HepG2 (cell line): ENCODE data around the gene PPP1R1B. TPM values are rescaled to one million over a fixed set of nuclear protein-coding genes. Genes with fewer than 3 reads are reported as not detected.

Source experiments
- CBFB ChIP-seq: sonication (generic); formaldehyde crosslinking; IDR thresholded peaks from 2 replicates; pipeline ENCODE4 v1.4.0; 2020; ENCODE audit warnings: missing genetic modification reagents
- CREB1 ChIP-seq, 2 experiments: fragments of 450-650 bp in 1 of 2; IDR thresholded peaks; 2 replicates each; pipeline ENCODE4 v1.6.1; 2016 to 2017; ENCODE audit warnings: control low read depth in 1 of 2, mild to moderate bottlenecking in 1 of 2, missing compliant biosample characterization in 1 of 2, missing genetic modification characterization in 1 of 2
- DR1 ChIP-seq: sonication (generic); formaldehyde crosslinking; IDR thresholded peaks from 2 replicates; pipeline ENCODE4 v1.8.0; 2021; ENCODE audit warnings: mild to moderate bottlenecking, missing genetic modification reagents, inconsistent platforms
- HCFC1 ChIP-seq: fragments of 150-350 bp; IDR thresholded peaks from 2 replicates; pipeline ENCODE4 v1.6.1; 2014; ENCODE audit warnings: low read depth, low read length
- IKZF4 ChIP-seq: sonication (generic); formaldehyde crosslinking; IDR thresholded peaks from 2 replicates; pipeline ENCODE4 v1.5.1; 2020; ENCODE audit warnings: borderline replicate concordance, mild to moderate bottlenecking, low read depth, missing genetic modification reagents; ENCODE audit errors: not compliant biosample characterization
- KDM4B ChIP-seq: sonication (generic); formaldehyde crosslinking; IDR thresholded peaks from 2 replicates; pipeline ENCODE4 v1.4.0; 2020; ENCODE audit warnings: missing genetic modification reagents
- MAX ChIP-seq: IDR thresholded peaks from 2 replicates; pipeline ENCODE4 v1.6.1; 2012; ENCODE audit warnings: inconsistent platforms
- MYPOP ChIP-seq: sonication (generic); formaldehyde crosslinking; IDR thresholded peaks from 2 replicates; pipeline ENCODE4 v1.8.1; 2023; ENCODE audit warnings: mild to moderate bottlenecking, moderate library complexity, missing genetic modification reagents
- NONO ChIP-seq, 2 experiments: fragments of 450-650 bp in 1 of 2; sonication (generic) in 1 of 2; formaldehyde crosslinking in 1 of 2; IDR thresholded peaks in 1 of 2; conservative IDR thresholded peaks in 1 of 2; 2 replicates each; pipeline versions ENCODE4 v1.6.1 to v1.8.0; 2017 to 2022; ENCODE audit warnings: mild to moderate bottlenecking in 1 of 2, missing genetic modification reagents in 1 of 2, moderate library complexity in 1 of 2
- PLRG1 ChIP-seq: fragments of 450-650 bp; conservative IDR thresholded peaks from 2 replicates; pipeline ENCODE4 v1.6.1; 2016
- RFXANK ChIP-seq: IDR thresholded peaks from 2 replicates; pipeline ENCODE4 v1.6.1; 2016
- SNAI1 ChIP-seq: sonication (generic); formaldehyde crosslinking; IDR thresholded peaks from 2 replicates; pipeline ENCODE4 v1.5.0; 2020; ENCODE audit warnings: mild to moderate bottlenecking, missing genetic modification reagents, borderline replicate concordance
- WIZ ChIP-seq: sonication (generic); formaldehyde crosslinking; IDR thresholded peaks from 2 replicates; pipeline ENCODE4 v1.5.1; 2020; ENCODE audit warnings: mild to moderate bottlenecking, missing genetic modification reagents
- ZBTB21 ChIP-seq: sonication (generic); formaldehyde crosslinking; IDR thresholded peaks from 2 replicates; pipeline ENCODE4 v1.4.0; 2020; ENCODE audit warnings: missing genetic modification reagents
- ZFP1 ChIP-seq: IDR thresholded peaks from 2 replicates; pipeline ENCODE4 v1.6.1; 2016
- ZIK1 ChIP-seq: sonication (generic); formaldehyde crosslinking; IDR thresholded peaks from 2 replicates; pipeline ENCODE4 v1.5.0; 2020; ENCODE audit warnings: mild to moderate bottlenecking, low read depth, missing genetic modification reagents, borderline replicate concordance
- ZNF703 ChIP-seq: sonication (generic); formaldehyde crosslinking; IDR thresholded peaks from 2 replicates; pipeline ENCODE4 v1.5.1; 2020; ENCODE audit warnings: missing genetic modification reagents, mild to moderate bottlenecking, moderate library complexity, borderline replicate concordance
- ZNF792 ChIP-seq: IDR thresholded peaks from 2 replicates; pipeline ENCODE4 v1.6.1; 2016
- ZZZ3 ChIP-seq: sonication (generic); formaldehyde crosslinking; IDR thresholded peaks from 2 replicates; pipeline ENCODE4 v1.4.0; 2020; ENCODE audit warnings: missing genetic modification reagents, mild to moderate bottlenecking, borderline replicate concordance
- polyA plus RNA-seq, 8 experiments: library from polyadenylated mRNA; depleted of rRNA in 3 of 8; stranded (reverse) in 7 of 8; unstranded in 1 of 8; fragments of >200 nt; fragmentation: Illumina TruSeq in 4 of 8; extraction: Trizol in 4 of 8; gene quantifications; 2 replicates each; pipeline versions ENCODE4 v1.2.1 to v1.2.3, GENCODE V29; 2011 to 2016; ENCODE audit warnings: low read depth in 4 of 8, missing spikeins in 1 of 8, mixed read lengths in 1 of 8; ENCODE audit not compliant: insufficient read depth in 1 of 8
- total RNA-seq, 5 experiments: library from RNA; depleted of rRNA; stranded (reverse); fragments of >200 nt; fragmentation: Illumina TruSeq; extraction: Trizol; gene quantifications; 2 replicates each; pipeline ENCODE4 v1.2.3, GENCODE V29; 2016; ENCODE audit warnings: low read depth in 1 of 5
- TF ChIP-seq, protein P1 (sequence below): fragments of 450-650 bp; IDR thresholded peaks from 2 replicates; pipeline ENCODE4 v1.6.1; 2016
- TF ChIP-seq, protein P2 (sequence below): sonication (generic); formaldehyde crosslinking; IDR thresholded peaks from 2 replicates; pipeline ENCODE4 v1.9.0; 2021; ENCODE audit warnings: mild to moderate bottlenecking, missing genetic modification reagents

Gene PPP1R1B
- total and polyA plus RNA-seq, 2 of the 13 experiments (the other 11 are each of a cell fraction or from before 2014, with no cell fraction given), result 0.08 TPM; not detected in 1

GRCh38 chr17:39671651-39672521, 45.1 kb downstream of the PPP1R1B start (continued):
- TF ChIP-seq SNAI1 (CRISPR knock-in tag) (no peak), ZNF792 (CRISPR knock-in tag) (no peak), ZIK1 (CRISPR knock-in tag) (no peak; the same call in 1 of the 2 replicates), ZFP1 (no peak), MYPOP (no peak), ZNF703 (CRISPR knock-in tag) (no peak), MAX (peak; percentile 72), CREB1 (IDR thresholded peaks at IDR 0.05) (no peak), CREB1 (CRISPR knock-in tag; IDR thresholded peaks at IDR 0.05) (no peak), DR1 (CRISPR knock-in tag) (no peak), ZBTB21 (CRISPR knock-in tag) (no peak), KDM4B (no peak), RFXANK (no peak), NONO (IDR thresholded peaks at IDR 0.05) (no peak), NONO (CRISPR knock-in tag; conservative IDR thresholded peaks at IDR 0.05) (peak; percentile 66), CBFB (CRISPR knock-in tag) (no peak), HCFC1 (no peak), WIZ (CRISPR knock-in tag) (no peak), ZZZ3 (CRISPR knock-in tag) (0 out of 2 replicates have a peak, but pooled peaks have one; percentile 77), PLRG1 (no peak), IKZF4 (CRISPR knock-in tag) (peak; percentile 43)
- TF ChIP-seq, protein P1, sequence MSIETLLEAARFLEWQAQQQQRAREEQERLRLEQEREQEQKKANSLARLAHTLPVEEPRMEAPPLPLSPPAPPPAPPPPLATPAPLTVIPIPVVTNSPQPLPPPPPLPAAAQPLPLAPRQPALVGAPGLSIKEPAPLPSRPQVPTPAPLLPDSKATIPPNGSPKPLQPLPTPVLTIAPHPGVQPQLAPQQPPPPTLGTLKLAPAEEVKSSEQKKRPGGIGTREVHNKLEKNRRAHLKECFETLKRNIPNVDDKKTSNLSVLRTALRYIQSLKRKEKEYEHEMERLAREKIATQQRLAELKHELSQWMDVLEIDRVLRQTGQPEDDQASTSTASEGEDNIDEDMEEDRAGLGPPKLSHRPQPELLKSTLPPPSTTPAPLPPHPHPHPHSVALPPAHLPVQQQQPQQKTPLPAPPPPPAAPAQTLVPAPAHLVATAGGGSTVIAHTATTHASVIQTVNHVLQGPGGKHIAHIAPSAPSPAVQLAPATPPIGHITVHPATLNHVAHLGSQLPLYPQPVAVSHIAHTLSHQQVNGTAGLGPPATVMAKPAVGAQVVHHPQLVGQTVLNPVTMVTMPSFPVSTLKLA, result no peak
- TF ChIP-seq, protein P2, sequence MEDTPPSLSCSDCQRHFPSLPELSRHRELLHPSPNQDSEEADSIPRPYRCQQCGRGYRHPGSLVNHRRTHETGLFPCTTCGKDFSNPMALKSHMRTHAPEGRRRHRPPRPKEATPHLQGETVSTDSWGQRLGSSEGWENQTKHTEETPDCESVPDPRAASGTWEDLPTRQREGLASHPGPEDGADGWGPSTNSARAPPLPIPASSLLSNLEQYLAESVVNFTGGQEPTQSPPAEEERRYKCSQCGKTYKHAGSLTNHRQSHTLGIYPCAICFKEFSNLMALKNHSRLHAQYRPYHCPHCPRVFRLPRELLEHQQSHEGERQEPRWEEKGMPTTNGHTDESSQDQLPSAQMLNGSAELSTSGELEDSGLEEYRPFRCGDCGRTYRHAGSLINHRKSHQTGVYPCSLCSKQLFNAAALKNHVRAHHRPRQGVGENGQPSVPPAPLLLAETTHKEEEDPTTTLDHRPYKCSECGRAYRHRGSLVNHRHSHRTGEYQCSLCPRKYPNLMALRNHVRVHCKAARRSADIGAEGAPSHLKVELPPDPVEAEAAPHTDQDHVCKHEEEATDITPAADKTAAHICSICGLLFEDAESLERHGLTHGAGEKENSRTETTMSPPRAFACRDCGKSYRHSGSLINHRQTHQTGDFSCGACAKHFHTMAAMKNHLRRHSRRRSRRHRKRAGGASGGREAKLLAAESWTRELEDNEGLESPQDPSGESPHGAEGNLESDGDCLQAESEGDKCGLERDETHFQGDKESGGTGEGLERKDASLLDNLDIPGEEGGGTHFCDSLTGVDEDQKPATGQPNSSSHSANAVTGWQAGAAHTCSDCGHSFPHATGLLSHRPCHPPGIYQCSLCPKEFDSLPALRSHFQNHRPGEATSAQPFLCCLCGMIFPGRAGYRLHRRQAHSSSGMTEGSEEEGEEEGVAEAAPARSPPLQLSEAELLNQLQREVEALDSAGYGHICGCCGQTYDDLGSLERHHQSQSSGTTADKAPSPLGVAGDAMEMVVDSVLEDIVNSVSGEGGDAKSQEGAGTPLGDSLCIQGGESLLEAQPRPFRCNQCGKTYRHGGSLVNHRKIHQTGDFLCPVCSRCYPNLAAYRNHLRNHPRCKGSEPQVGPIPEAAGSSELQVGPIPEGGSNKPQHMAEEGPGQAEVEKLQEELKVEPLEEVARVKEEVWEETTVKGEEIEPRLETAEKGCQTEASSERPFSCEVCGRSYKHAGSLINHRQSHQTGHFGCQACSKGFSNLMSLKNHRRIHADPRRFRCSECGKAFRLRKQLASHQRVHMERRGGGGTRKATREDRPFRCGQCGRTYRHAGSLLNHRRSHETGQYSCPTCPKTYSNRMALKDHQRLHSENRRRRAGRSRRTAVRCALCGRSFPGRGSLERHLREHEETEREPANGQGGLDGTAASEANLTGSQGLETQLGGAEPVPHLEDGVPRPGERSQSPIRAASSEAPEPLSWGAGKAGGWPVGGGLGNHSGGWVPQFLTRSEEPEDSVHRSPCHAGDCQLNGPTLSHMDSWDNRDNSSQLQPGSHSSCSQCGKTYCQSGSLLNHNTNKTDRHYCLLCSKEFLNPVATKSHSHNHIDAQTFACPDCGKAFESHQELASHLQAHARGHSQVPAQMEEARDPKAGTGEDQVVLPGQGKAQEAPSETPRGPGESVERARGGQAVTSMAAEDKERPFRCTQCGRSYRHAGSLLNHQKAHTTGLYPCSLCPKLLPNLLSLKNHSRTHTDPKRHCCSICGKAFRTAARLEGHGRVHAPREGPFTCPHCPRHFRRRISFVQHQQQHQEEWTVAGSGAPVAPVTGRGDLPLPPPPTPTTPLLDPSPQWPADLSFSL (CRISPR knock-in tag), result peak; percentile 71
